Endothelial cell (in vitro differentiated cells): ENCODE results near the gene CCDC136. TPM values are rescaled to one million over a fixed set of nuclear protein-coding genes. Genes with fewer than 3 reads are reported as not detected.

ENCODE experiments used
- DNase-seq: peaks from one replicate; pipeline ENCODE4 v3.0.0; 2021; ENCODE audit warnings: low spot score
- H3K27ac Mint-ChIP-seq: one replicate; pipeline ENCODE4 v1.8.0; 2021; ENCODE audit warnings: mixed read lengths, inconsistent platforms; ENCODE audit not compliant: unreplicated experiment
- H3K27me3 Mint-ChIP-seq: one replicate; pipeline ENCODE4 v1.8.0; 2021; ENCODE audit warnings: mild to moderate bottlenecking, moderate library complexity, mixed read lengths, inconsistent platforms; ENCODE audit not compliant: unreplicated experiment
- H3K36me3 Mint-ChIP-seq: one replicate; pipeline ENCODE4 v1.8.0; 2021; ENCODE audit warnings: mild to moderate bottlenecking, low read depth, mixed read lengths, inconsistent platforms; ENCODE audit not compliant: unreplicated experiment
- H3K4me1 Mint-ChIP-seq: one replicate; pipeline ENCODE4 v1.8.0; 2021; ENCODE audit warnings: mild to moderate bottlenecking, mixed read lengths, inconsistent platforms; ENCODE audit not compliant: unreplicated experiment
- H3K4me3 Mint-ChIP-seq: one replicate; pipeline ENCODE4 v1.8.0; 2021; ENCODE audit warnings: mild to moderate bottlenecking, mixed read lengths, inconsistent platforms; ENCODE audit not compliant: unreplicated experiment
- H3K9me3 Mint-ChIP-seq: one replicate; pipeline ENCODE4 v1.8.0; 2021; ENCODE audit warnings: mixed read lengths, inconsistent platforms; ENCODE audit not compliant: unreplicated experiment
- CTCF ChIP-seq: fragments of 200-600 bp; sonication (generic); IDR thresholded peaks from one replicate; pipeline ENCODE4 v1.5.0; 2021; ENCODE audit warnings: antibody characterized with exemption; ENCODE audit not compliant: unreplicated experiment
- total RNA-seq: library from RNA; stranded (reverse); fragmentation: NEBNext Ultra II Directional; extraction: Animal tissue kit (Norgen Biotek cat#: 25700); gene quantifications from one replicate; pipeline ENCODE4 v1.2.1, GENCODE V29; 2021; ENCODE audit not compliant: unreplicated experiment

Gene CCDC136
- total RNA-seq, 1 donor from 2014 or later: 31.5 TPM

DNA sequence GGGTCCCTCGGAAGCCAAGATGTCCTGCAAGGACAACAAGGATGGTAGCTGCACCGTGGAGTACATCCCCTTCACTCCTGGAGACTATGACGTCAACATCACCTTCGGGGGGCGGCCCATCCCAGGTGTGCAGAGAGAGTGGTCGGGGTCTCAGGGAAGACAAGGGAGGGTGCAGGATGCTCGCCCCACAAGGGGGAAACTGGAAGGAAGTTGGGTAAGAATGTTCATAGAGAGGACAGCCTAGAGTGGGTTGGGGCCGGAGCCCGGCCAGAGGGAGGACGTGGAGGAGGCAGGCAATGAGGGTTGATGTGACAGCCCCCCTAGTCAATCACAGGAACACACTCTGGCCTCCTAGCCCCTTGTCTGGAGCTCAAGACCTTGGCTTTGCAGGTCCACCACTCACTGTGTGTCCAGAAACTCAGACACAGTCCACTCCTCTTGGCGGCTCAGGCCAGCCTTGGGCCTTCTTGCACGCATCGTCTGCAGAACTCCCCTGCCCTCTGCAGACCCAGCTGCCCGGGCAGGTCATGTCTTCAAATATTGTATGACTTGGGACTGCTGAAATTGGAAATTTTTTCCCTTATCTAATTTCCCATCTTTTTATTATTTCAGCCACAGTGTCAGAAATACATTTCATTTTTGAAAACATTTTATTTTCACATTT lies 55.1 kb downstream of the CCDC136 start:
- Mint-ChIP-seq H3K4me1 (no peaks in the 10 kb centered on the region), H3K4me3 (no peak overlapping the region), H3K27me3 (peaks cover 14% of the 10 kb centered on the region), H3K27ac (no peak overlapping the region), H3K9me3 (no peaks in the 10 kb centered on the region), H3K36me3 (no peaks in the 10 kb centered on the region)
- no peak for DNase-seq
- no peak for TF ChIP-seq CTCF

- Mint-ChIP-seq H3K27me3 (peaks cover 16% of the 10 kb centered on the region), H3K27ac (no peak overlapping the region), H3K4me1 (no peaks in the 10 kb centered on the region), H3K4me3 (no peak overlapping the region), H3K9me3 (no peaks in the 10 kb centered on the region), H3K36me3 (no peaks in the 10 kb centered on the region)
- DNase-seq: no peak
- no peak for TF ChIP-seq CTCF
Measured at GRCh38 chr7:128847721-128848211, 56.0 kb downstream of the CCDC136 start.

- DNase-seq: no peak
- no peaks in the 10 kb centered on the region for H3K4me1 Mint-ChIP-seq
- H3K27me3 Mint-ChIP-seq: peaks cover 20% of the 10 kb centered on the region
- H3K9me3 Mint-ChIP-seq: no peaks in the 10 kb centered on the region
- no peak overlapping the region for H3K4me3 Mint-ChIP-seq
- H3K27ac Mint-ChIP-seq: no peak overlapping the region
- no peaks in the 10 kb centered on the region for H3K36me3 Mint-ChIP-seq
- TF ChIP-seq CTCF: no peak
Measured at GRCh38 chr7:128848289-128849155, 56.8 kb downstream of the CCDC136 start.

GRCh38 chr7:128849156-128849515 lies 57.4 kb downstream of the CCDC136 start:
- Mint-ChIP-seq H3K36me3 (no peaks in the 10 kb centered on the region), H3K27ac (no peak overlapping the region)
- DNase-seq: no peak

More at GRCh38 chr7:128849156-128849515, 57.4 kb downstream of the CCDC136 start:
- no peak for TF ChIP-seq CTCF
- Mint-ChIP-seq H3K4me1 (no peaks in the 10 kb centered on the region), H3K9me3 (no peaks in the 10 kb centered on the region), H3K4me3 (no peak overlapping the region), H3K27me3 (peaks cover 20% of the 10 kb centered on the region)
